Body of pancreas (tissue), 4 donors: ENCODE measurements around the gene LPIN3. TPM values are rescaled to one million over a fixed set of nuclear protein-coding genes. Genes with fewer than 3 reads are reported as not detected.

Source experiments
- ATAC-seq: fragments of 150-250 bp; one replicate; pipeline ENCODE4 v1.9.1; 2016
- DNase-seq, 4 donors: peaks; one replicate each; pipeline ENCODE4 v3.0.0-alpha.2; 2019
- H3K27ac ChIP-seq, 4 donors: fragments of 200-600 bp; sonication (generic); 1 replicate in 3 of 4; 2 replicates in 1 of 4; pipeline versions ENCODE4 v1.5.1 to v1.6.1; 2016 to 2019; ENCODE audit warnings: mild to moderate bottlenecking in 1 of 4, mixed read lengths in 1 of 4, moderate library complexity in 1 of 4
- H3K27me3 ChIP-seq, 2 donors: fragments of 200-600 bp; sonication (generic); one replicate each; pipeline ENCODE4 v1.6.0; 2016; ENCODE audit warnings: mild to moderate bottlenecking in 1 of 2
- H3K36me3 ChIP-seq, 2 donors: fragments of 200-600 bp; sonication (generic); replicated peaks in 1 of 2; 2 replicates each; pipeline ENCODE4 v1.5.1; 2016; ENCODE audit warnings: low read depth in 2 of 2; ENCODE audit not compliant: insufficient read depth in 1 of 2
- H3K4me1 ChIP-seq: fragments of 200-600 bp; sonication (generic); one replicate; pipeline ENCODE4 v1.6.0; 2016
- H3K4me3 ChIP-seq, 2 donors: fragments of 200-600 bp; sonication (generic); 1 replicate in 1 of 2; 2 replicates in 1 of 2; pipeline ENCODE4 v1.5.1; 2016 to 2019
- H3K9me3 ChIP-seq, 3 donors: fragments of 200-600 bp; sonication (generic); 1 replicate in 2 of 3; 2 replicates in 1 of 3; pipeline ENCODE4 v1.5.1; 2016
- POLR2A ChIP-seq, 3 donors: fragments of 450-650 bp; IDR thresholded peaks; one replicate each; pipeline ENCODE4 v1.6.1; 2016; ENCODE audit warnings: antibody characterized with exemption in 3 of 3, mild to moderate bottlenecking in 2 of 3
- WGBS, 2 donors: methylation state at CpG; one replicate each; pipeline ENCODE4 v1.1.5; 2017; 5-methylcytosine and 5-hydroxymethylcytosine counted together
- intact Hi-C: fragments of 100-400 bp; cut with DNase I; formaldehyde crosslinking; loops from one replicate; pipeline ENCODE4 v1.15.1; 2023
- total RNA-seq, 2 donors: library from RNA; depleted of rRNA; stranded (reverse); fragments of >200 nt; gene quantifications; one replicate each; pipeline ENCODE4 v1.1.0, GENCODE V29; 2016
- TF ChIP-seq, protein P1 (sequence below), 7 experiments: fragments of 450-650 bp in 4 of 7; fragments of 200-600 bp in 3 of 7; sonication (generic) in 3 of 7; IDR thresholded peaks; one replicate each; pipeline ENCODE4 v1.5.1; 2016 to 2019; ENCODE audit warnings: antibody characterized with exemption in 7 of 7

LPIN3 gene
- total RNA-seq, 2 donors from 2014 or later, result 11.9 to 50.1 TPM

DNA sequence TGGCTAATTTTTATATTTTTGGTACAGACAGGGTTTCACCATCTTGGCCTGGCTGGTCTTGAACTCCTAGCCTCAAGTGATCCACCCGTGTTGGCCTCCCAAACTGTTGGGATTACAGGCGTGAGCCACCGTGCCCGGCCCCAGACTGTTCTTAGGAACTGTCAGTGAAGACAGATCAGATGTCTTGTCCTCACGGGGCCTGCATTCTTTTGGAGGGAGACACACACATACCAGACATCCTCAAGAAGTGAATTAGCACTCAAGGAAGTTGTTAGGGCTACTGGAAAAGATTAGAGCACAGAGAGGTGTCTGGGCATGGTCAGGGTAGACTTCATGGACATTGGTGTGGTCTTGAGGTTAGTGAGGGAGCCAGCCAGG, 10.3 kb upstream of the LPIN3 start:
- intact Hi-C loops, result no loop called here
- Histone ChIP-seq H3K4me1 (peaks cover 12% of the 10 kb centered on the region), H3K4me3 (no peak overlapping the region), H3K9me3 (no peaks in the 10 kb centered on the region), H3K27me3 (no peaks in the 10 kb centered on the region), H3K27ac (no peak overlapping the region), H3K36me3 (no peaks in the 10 kb centered on the region)
- no peak for DNase-seq
- TF ChIP-seq, protein P1, sequence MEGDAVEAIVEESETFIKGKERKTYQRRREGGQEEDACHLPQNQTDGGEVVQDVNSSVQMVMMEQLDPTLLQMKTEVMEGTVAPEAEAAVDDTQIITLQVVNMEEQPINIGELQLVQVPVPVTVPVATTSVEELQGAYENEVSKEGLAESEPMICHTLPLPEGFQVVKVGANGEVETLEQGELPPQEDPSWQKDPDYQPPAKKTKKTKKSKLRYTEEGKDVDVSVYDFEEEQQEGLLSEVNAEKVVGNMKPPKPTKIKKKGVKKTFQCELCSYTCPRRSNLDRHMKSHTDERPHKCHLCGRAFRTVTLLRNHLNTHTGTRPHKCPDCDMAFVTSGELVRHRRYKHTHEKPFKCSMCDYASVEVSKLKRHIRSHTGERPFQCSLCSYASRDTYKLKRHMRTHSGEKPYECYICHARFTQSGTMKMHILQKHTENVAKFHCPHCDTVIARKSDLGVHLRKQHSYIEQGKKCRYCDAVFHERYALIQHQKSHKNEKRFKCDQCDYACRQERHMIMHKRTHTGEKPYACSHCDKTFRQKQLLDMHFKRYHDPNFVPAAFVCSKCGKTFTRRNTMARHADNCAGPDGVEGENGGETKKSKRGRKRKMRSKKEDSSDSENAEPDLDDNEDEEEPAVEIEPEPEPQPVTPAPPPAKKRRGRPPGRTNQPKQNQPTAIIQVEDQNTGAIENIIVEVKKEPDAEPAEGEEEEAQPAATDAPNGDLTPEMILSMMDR (IDR thresholded peaks at IDR 0.05), result no peak
- no peak for TF ChIP-seq POLR2A (IDR thresholded peaks at IDR 0.05)
- 72 to 95% methylated on average over 5 of the region's 5 CpGs for WGBS, 2 donors
- ATAC-seq, result no peak

DNA sequence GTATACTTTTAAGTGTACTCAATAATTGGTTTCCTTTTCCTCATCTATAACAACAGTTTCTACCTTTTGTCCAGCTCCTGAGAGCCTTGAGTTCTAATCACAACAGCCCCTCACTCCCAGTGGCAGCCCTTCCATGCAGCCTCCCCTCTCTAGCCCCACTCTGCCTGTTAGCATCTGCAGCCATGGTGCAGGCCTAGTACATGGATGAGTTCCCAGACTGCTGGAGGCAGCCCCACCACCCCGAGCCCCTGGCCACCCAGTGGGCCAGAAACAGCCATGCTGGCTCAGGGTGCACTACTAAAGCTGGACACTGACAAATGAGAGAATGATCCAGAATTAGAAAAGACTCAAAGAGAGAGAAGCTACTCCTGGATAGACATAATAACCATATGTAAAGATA, 9.7 kb upstream of the LPIN3 start:
- Histone ChIP-seq H3K4me3 (no peak overlapping the region), H3K4me1 (peaks cover 12% of the 10 kb centered on the region), H3K9me3 (no peaks in the 10 kb centered on the region), H3K36me3 (no peaks in the 10 kb centered on the region), H3K27me3 (no peaks in the 10 kb centered on the region), H3K27ac (no peak overlapping the region)
- intact Hi-C loops, result no loop called here
- no peak for TF ChIP-seq POLR2A (IDR thresholded peaks at IDR 0.05)
- TF ChIP-seq, protein P1 (IDR thresholded peaks at IDR 0.05), result no peak
- ATAC-seq (no peak), DNase-seq (no peak)
- 67 to 69% methylated on average over 1 of the region's 1 CpG for WGBS, 2 donors

DNA sequence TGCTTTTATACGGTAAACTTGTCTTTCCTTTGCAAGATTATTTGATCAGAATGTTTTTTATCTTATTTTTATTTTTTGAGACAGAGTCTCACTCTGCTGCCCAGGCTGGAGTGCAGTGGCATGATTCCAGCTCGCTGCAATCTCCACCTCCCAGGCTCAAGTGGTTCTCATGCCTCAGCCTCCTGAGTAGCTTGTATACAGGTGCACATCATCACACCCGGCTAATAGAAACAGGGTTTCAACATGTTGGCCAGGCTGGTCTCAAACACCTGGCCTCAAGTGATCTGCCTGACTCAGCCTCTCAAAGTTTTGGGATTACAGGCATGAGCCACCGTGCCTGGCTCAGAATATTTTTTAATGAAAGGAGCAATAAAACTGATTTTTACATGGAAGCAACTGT, 8.9 kb upstream of the LPIN3 start:
- WGBS, 2 donors, result 80 to 86% methylated on average over 4 of the region's 4 CpGs
- Histone ChIP-seq H3K4me1 (peaks cover 12% of the 10 kb centered on the region), H3K27ac (no peak overlapping the region), H3K27me3 (no peaks in the 10 kb centered on the region), H3K36me3 (no peaks in the 10 kb centered on the region), H3K9me3 (no peaks in the 10 kb centered on the region), H3K4me3 (no peak overlapping the region)
- DNase-seq (no peak), ATAC-seq (no peak)
- intact Hi-C loops, result no loop called here
- TF ChIP-seq, protein P1 (IDR thresholded peaks at IDR 0.05), result no peak
- TF ChIP-seq POLR2A (IDR thresholded peaks at IDR 0.05), result no peak

DNA sequence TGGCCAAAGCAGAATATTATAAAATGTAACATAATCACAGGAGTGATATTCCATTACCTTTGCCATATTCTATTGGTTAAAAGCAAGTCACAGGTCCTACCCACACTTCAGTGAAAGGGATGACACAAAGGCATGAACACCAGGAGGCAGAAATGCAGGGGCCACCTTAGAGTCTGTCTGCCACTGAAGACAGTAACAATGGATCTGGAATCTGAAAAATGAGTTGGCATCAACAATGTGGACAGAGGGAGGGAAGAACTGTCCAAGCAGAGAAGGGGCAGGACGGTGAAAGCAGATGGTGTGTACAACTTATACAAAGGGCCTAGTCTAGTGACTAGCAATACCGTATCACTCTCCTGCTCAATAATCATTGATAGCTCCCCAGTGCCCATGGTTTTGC, 6.6 kb upstream of the LPIN3 start:
- no peak for ATAC-seq
- no peak overlapping the region for H3K4me3 ChIP-seq
- H3K9me3 ChIP-seq, result no peaks in the 10 kb centered on the region
- 87 to 95% methylated on average over 2 of the region's 2 CpGs for WGBS, 2 donors
- H3K36me3 ChIP-seq, result no peaks in the 10 kb centered on the region
- H3K27ac ChIP-seq, result peak overlapping the region; percentile 11 to 71 (median 54)
- TF ChIP-seq, protein P1 (IDR thresholded peaks at IDR 0.05), result no peak
- TF ChIP-seq POLR2A (IDR thresholded peaks at IDR 0.05), result no peak
- no peak for DNase-seq
- no peaks in the 10 kb centered on the region for H3K27me3 ChIP-seq
- intact Hi-C loops, result loop anchor here (2.0 kb wide), 1 partner anchor 157 kb away; no protein-coding TSS in a partner anchor
- peaks cover 12% of the 10 kb centered on the region for H3K4me1 ChIP-seq
